ENCODE results near the gene HOXD10.

DNA sequence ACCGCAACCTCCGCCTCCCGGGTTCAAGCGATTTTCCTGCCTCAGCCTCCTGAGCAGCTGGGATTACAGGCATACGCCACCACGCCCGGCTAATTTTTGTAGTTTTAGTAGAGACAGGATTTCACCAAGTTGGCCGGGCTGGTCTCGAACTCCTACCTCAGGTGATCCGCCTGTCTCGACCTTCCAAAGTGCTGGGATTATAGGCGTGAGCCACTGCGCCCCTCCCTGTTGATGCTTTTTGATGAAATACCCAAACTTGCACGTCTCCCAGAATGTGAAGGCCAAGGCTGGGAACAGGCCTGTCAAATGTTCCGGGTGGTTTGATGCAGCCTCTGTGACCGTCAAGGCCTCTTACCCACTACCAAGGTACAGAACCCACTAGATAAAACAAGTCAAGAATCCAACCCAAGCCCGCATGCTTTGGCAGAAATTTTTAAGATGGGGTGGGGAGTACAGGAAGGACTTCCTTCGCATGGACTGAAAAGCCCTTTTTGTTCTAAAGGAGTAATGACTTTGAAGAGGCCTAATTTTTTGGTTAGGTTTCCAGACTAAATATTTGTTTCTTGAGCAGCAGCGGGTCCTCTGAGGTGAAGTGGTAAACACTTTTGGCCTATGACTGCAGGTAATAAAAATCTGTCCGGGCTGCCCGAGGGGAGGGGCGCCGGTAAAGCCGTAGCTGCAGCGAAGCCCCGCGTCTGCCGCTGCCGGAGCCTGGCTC lies 29.1 kb upstream of the HOXD10 start:
- TF ChIP-seq, protein P1, sequence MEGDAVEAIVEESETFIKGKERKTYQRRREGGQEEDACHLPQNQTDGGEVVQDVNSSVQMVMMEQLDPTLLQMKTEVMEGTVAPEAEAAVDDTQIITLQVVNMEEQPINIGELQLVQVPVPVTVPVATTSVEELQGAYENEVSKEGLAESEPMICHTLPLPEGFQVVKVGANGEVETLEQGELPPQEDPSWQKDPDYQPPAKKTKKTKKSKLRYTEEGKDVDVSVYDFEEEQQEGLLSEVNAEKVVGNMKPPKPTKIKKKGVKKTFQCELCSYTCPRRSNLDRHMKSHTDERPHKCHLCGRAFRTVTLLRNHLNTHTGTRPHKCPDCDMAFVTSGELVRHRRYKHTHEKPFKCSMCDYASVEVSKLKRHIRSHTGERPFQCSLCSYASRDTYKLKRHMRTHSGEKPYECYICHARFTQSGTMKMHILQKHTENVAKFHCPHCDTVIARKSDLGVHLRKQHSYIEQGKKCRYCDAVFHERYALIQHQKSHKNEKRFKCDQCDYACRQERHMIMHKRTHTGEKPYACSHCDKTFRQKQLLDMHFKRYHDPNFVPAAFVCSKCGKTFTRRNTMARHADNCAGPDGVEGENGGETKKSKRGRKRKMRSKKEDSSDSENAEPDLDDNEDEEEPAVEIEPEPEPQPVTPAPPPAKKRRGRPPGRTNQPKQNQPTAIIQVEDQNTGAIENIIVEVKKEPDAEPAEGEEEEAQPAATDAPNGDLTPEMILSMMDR (IDR thresholded peaks at IDR 0.05), result no peak
- TF ChIP-seq POLR2AphosphoS5 (IDR thresholded peaks at IDR 0.05; ENCODE audit: low read depth, low read length), result no peak
- TF ChIP-seq, protein P2, sequence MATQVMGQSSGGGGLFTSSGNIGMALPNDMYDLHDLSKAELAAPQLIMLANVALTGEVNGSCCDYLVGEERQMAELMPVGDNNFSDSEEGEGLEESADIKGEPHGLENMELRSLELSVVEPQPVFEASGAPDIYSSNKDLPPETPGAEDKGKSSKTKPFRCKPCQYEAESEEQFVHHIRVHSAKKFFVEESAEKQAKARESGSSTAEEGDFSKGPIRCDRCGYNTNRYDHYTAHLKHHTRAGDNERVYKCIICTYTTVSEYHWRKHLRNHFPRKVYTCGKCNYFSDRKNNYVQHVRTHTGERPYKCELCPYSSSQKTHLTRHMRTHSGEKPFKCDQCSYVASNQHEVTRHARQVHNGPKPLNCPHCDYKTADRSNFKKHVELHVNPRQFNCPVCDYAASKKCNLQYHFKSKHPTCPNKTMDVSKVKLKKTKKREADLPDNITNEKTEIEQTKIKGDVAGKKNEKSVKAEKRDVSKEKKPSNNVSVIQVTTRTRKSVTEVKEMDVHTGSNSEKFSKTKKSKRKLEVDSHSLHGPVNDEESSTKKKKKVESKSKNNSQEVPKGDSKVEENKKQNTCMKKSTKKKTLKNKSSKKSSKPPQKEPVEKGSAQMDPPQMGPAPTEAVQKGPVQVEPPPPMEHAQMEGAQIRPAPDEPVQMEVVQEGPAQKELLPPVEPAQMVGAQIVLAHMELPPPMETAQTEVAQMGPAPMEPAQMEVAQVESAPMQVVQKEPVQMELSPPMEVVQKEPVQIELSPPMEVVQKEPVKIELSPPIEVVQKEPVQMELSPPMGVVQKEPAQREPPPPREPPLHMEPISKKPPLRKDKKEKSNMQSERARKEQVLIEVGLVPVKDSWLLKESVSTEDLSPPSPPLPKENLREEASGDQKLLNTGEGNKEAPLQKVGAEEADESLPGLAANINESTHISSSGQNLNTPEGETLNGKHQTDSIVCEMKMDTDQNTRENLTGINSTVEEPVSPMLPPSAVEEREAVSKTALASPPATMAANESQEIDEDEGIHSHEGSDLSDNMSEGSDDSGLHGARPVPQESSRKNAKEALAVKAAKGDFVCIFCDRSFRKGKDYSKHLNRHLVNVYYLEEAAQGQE (IDR thresholded peaks at IDR 0.05; ENCODE audit: insufficient read depth in 1 of 2, low read depth in 2 of 2, low read length in 1 of 2), result no peak
- no peak for TF ChIP-seq SIN3A (IDR thresholded peaks at IDR 0.05; ENCODE audit: borderline replicate concordance, insufficient read depth, low read depth, low read length)
- TF ChIP-seq TCF7L2 (IDR thresholded peaks at IDR 0.05; ENCODE audit: low read depth, low read length), result no peak

Data from Panc1 (cell line).